LNCaP clone FGC (cell line): ENCODE measurements around the gene RAC3.

Experiments used
- DNase-seq: peaks from one replicate; pipeline ENCODE4 v3.0.0-alpha.2; 2011; ENCODE audit warnings: low read depth
- H3K4me3 ChIP-seq: 2 replicates; pipeline ENCODE4 v1.5.1; 2011; ENCODE audit warnings: mild to moderate bottlenecking, low read depth, low read length, control low read depth
- CTCF ChIP-seq: IDR thresholded peaks from 2 replicates; pipeline ENCODE4 v1.5.1; 2012; ENCODE audit warnings: mild to moderate bottlenecking; ENCODE audit not compliant: control insufficient read depth, insufficient read depth; ENCODE audit errors: extremely low read depth

Gene RAC3

GRCh38 chr17:82072827-82073226 is 41.3 kb downstream of the RAC3 start:
- no peak overlapping the region for H3K4me3 ChIP-seq
- no peak for DNase-seq
- no peak for TF ChIP-seq CTCF

GRCh38 chr17:82073446-82073845 is 42.0 kb downstream of the RAC3 start:
- TF ChIP-seq CTCF = no peak
- no peak overlapping the region for H3K4me3 ChIP-seq
- no peak for DNase-seq

GRCh38 chr17:82076018-82076784 is 44.7 kb downstream of the RAC3 start:
- no peak overlapping the region for H3K4me3 ChIP-seq
- no peak for DNase-seq
- TF ChIP-seq CTCF = no peak

GRCh38 chr17:82076785-82077591 is 45.5 kb downstream of the RAC3 start:
- no peak for TF ChIP-seq CTCF
- DNase-seq = no peak
- H3K4me3 ChIP-seq = no peak overlapping the region

GRCh38 chr17:82077617-82078358 is 46.3 kb downstream of the RAC3 start:
- no peak for DNase-seq
- no peak for TF ChIP-seq CTCF

GRCh38 chr17:82078433-82078832 is 47.0 kb downstream of the RAC3 start:
- no peak for TF ChIP-seq CTCF
- no peak for DNase-seq
- no peak overlapping the region for H3K4me3 ChIP-seq

More at GRCh38 chr17:82077617-82078358, 46.3 kb downstream of the RAC3 start:
- H3K4me3 ChIP-seq = no peak overlapping the region
